ENCODE results near the gene VEGFA. TPM values are rescaled to one million over a fixed set of nuclear protein-coding genes. Genes with fewer than 3 reads are reported as not detected.

VEGFA gene
- total and polyA plus RNA-seq, 2 of the 8 experiments (the other 6 are each of a cell fraction or from before 2014, with no cell fraction given), result 42.2 to 58.5 TPM

GRCh38 chr6:43804550-43805223 is 34.7 kb downstream of the VEGFA start:
- Histone ChIP-seq H3K27me3 (replicated peaks in 1 of 4; ENCODE audit: control insufficient read depth in 3 of 4, extremely low read depth in 1 of 4, insufficient read depth in 3 of 4, low read length in 3 of 4) (no peaks in the 10 kb centered on the region; a peak in 1 of 7 replicates), H4K8ac (ENCODE audit: extremely low read depth, insufficient read depth, low read length) (no peak overlapping the region), H2BK120ac (replicated peaks; ENCODE audit: low read depth, low read length) (no peak overlapping the region), H2BK5ac (ENCODE audit: low read depth, low read length) (no peak overlapping the region), H4K20me1 (replicated peaks in 1 of 2; ENCODE audit: control insufficient read depth in 1 of 2, insufficient read depth in 2 of 2, low read length in 2 of 2) (no peaks in the 10 kb centered on the region), H3K4ac (replicated peaks; ENCODE audit: insufficient read length, low read depth, low read length) (no peak overlapping the region), H2AFZ (ENCODE audit: low read length) (no peak overlapping the region), H2BK20ac (ENCODE audit: low read length) (no peak overlapping the region), H3K56ac (replicated peaks; ENCODE audit: insufficient read length, low read depth, low read length) (no peak overlapping the region), H4K91ac (replicated peaks; ENCODE audit: insufficient read length, low read length) (no peak overlapping the region), H3K9me3 (ENCODE audit: insufficient read depth in 2 of 2, low read depth in 1 of 2, low read length in 1 of 2) (no peaks in the 10 kb centered on the region), H3K9ac (replicated peaks in 1 of 4; ENCODE audit: extremely low read depth in 1 of 4, low read depth in 3 of 4, low read length in 3 of 4) (no peak overlapping the region), H2BK15ac (ENCODE audit: low read length) (no peak overlapping the region), H3K79me1 (ENCODE audit: low read depth, low read length) (no peaks in the 10 kb centered on the region), H2AK5ac (ENCODE audit: low read depth, low read length) (no peak overlapping the region), H3K4me2 (ENCODE audit: insufficient read depth in 1 of 2, low read depth in 2 of 2, low read length in 2 of 2) (no peak overlapping the region), H3K14ac (ENCODE audit: insufficient read length) (no peak overlapping the region), H3K36me3 (ENCODE audit: control insufficient read depth in 2 of 4, insufficient read depth in 4 of 4, low read length in 3 of 4) (no peaks in the 10 kb centered on the region), H3K23ac (ENCODE audit: insufficient read length) (no peak overlapping the region), H2BK12ac (ENCODE audit: low read depth, low read length) (no peak overlapping the region), H3K4me1 (replicated peaks in 1 of 4; ENCODE audit: control insufficient read depth in 3 of 4, insufficient read depth in 4 of 4, low read length in 3 of 4) (no peaks in the 10 kb centered on the region; a peak in 1 of 7 replicates), H4K5ac (ENCODE audit: insufficient read length, low read depth, low read length) (no peak overlapping the region), H3K23me2 (ENCODE audit: low read depth, low read length) (no peaks in the 10 kb centered on the region), H3K18ac (ENCODE audit: extremely low read depth, low read length) (no peak overlapping the region), H3K4me3 (ENCODE audit: extremely low read depth in 1 of 4, insufficient read depth in 2 of 4, low read depth in 3 of 4, low read length in 4 of 4) (no peak overlapping the region), H3K79me2 (ENCODE audit: control insufficient read depth in 1 of 2, insufficient read depth in 2 of 2, low read length in 2 of 2) (no peaks in the 10 kb centered on the region), H3K27ac (ENCODE audit: low read depth, low read length) (no peak overlapping the region)
- ChIA-PET CTCF (ENCODE audit: partially characterized antibody) (interaction anchor here (1.0 to 1.6 kb wide), 4 partner anchors 8 to 37 kb away, joined by 3 to 6 read pairs (median 4); no protein-coding TSS in a partner anchor), POLR2A (ENCODE audit: partially characterized antibody) (no interaction called here)
- FAIRE-seq (no peak), DNase-seq (ENCODE audit: low read depth in 1 of 2, low spot score in 2 of 2) (no peak)
- 85% methylated on average over 4 of the region's 4 CpGs; no CpG with 5 or more reads in 1 of the 2 experiments for WGBS, 2 experiments (ENCODE audit: extremely low coverage in 1 of 2, insufficient coverage in 1 of 2, insufficient read length in 1 of 2, insufficient replicate concordance in 2 of 2, low coverage in 1 of 2, low lambda C conversion rate in 2 of 2, missing lambda C conversion rate in 1 of 2)
- no peak for TF ChIP-seq SP4 (IDR thresholded peaks at IDR 0.05; ENCODE audit: low read length)
- TF ChIP-seq BACH1 (IDR thresholded peaks at IDR 0.05; ENCODE audit: low read length), result no peak
- no peak for TF ChIP-seq SIX5 (IDR thresholded peaks at IDR 0.05; ENCODE audit: low read depth, low read length)
- no peak for TF ChIP-seq JUND (IDR thresholded peaks at IDR 0.05; ENCODE audit: low read length)
- no peak for TF ChIP-seq ASH2L (IDR thresholded peaks at IDR 0.05; ENCODE audit: low read length)
- TF ChIP-seq, protein P1, sequence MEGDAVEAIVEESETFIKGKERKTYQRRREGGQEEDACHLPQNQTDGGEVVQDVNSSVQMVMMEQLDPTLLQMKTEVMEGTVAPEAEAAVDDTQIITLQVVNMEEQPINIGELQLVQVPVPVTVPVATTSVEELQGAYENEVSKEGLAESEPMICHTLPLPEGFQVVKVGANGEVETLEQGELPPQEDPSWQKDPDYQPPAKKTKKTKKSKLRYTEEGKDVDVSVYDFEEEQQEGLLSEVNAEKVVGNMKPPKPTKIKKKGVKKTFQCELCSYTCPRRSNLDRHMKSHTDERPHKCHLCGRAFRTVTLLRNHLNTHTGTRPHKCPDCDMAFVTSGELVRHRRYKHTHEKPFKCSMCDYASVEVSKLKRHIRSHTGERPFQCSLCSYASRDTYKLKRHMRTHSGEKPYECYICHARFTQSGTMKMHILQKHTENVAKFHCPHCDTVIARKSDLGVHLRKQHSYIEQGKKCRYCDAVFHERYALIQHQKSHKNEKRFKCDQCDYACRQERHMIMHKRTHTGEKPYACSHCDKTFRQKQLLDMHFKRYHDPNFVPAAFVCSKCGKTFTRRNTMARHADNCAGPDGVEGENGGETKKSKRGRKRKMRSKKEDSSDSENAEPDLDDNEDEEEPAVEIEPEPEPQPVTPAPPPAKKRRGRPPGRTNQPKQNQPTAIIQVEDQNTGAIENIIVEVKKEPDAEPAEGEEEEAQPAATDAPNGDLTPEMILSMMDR (IDR thresholded peaks at IDR 0.05; ENCODE audit: control extremely low read depth in 1 of 3, insufficient read depth in 1 of 3, low read depth in 1 of 3, low read length in 3 of 3), result no peak
- no peak for TF ChIP-seq SUZ12 (IDR thresholded peaks at IDR 0.05; ENCODE audit: low read length)
- TF ChIP-seq RNF2 (IDR thresholded peaks at IDR 0.05; ENCODE audit: borderline replicate concordance, low read depth, low read length, missing control alignments, poor library complexity, severe bottlenecking), result no peak
- no peak for TF ChIP-seq EZH2 (IDR thresholded peaks at IDR 0.05; ENCODE audit: low read depth, low read length, severe bottlenecking)
- TF ChIP-seq SRF (IDR thresholded peaks at IDR 0.05; ENCODE audit: low read depth, low read length), result no peak
- TF ChIP-seq CTBP2 (IDR thresholded peaks at IDR 0.05; ENCODE audit: borderline replicate concordance, insufficient read depth, insufficient read length, low read length), result no peak
